ENCODE measurements around the gene LY9. TPM values are rescaled to one million over a fixed set of nuclear protein-coding genes. Genes with fewer than 3 reads are reported as not detected.

The LY9 gene
- total RNA-seq, 1 experiment from 2014 or later, result not detected

- no peak for TF ChIP-seq EZH2 (IDR thresholded peaks at IDR 0.05; ENCODE audit: borderline replicate concordance, low read depth, low read length, poor library complexity, severe bottlenecking)
- no peak for TF ChIP-seq CTCF (conservative IDR thresholded peaks at IDR 0.05; ENCODE audit: low read depth, low read length)
- DNase-seq (ENCODE audit: low spot score), result no peak
- CTCF ChIA-PET, result interaction anchor here (0.7 kb wide), 1 partner anchor 618 kb away, joined by 8 read pairs; no protein-coding TSS in a partner anchor
- intact Hi-C loops (cut with micrococcal nuclease; ENCODE audit: unreplicated experiment), result no loop called here
- Histone ChIP-seq H3K4me1 (ENCODE audit: insufficient read depth, low read length, poor library complexity, severe bottlenecking) (no peaks in the 10 kb centered on the region), H3K36me3 (ENCODE audit: insufficient read depth, low read length, poor library complexity, severe bottlenecking) (no peaks in the 10 kb centered on the region), H3K27me3 (replicated peaks; ENCODE audit: insufficient read depth, low read depth, low read length, poor library complexity) (no peaks in the 10 kb centered on the region), H3K4me3 (ENCODE audit: low read depth, low read length, poor library complexity, severe bottlenecking) (no peak overlapping the region), H3K9me3 (ENCODE audit: low read depth, low read length, poor library complexity, severe bottlenecking) (peaks cover 8% of the 10 kb centered on the region), H3K27ac (ENCODE audit: low read depth, low read length, poor library complexity, severe bottlenecking) (no peak overlapping the region)
- no TSS peak for BruUV-seq (replicated peaks)
- POLR2A ChIA-PET (ENCODE audit: low non-redundant PET), result no interaction called here
Measured at GRCh38 chr1:160801836-160802580, 6.0 kb downstream of the LY9 start.

GRCh38 chr1:160806109-160806665, 10.2 kb downstream of the LY9 start:
- Histone ChIP-seq H3K9me3 (ENCODE audit: low read depth, low read length, poor library complexity, severe bottlenecking) (peaks cover 12% of the 10 kb centered on the region), H3K4me3 (ENCODE audit: low read depth, low read length, poor library complexity, severe bottlenecking) (no peak overlapping the region), H3K27ac (ENCODE audit: low read depth, low read length, poor library complexity, severe bottlenecking) (no peak overlapping the region), H3K4me1 (ENCODE audit: insufficient read depth, low read length, poor library complexity, severe bottlenecking) (no peaks in the 10 kb centered on the region), H3K36me3 (ENCODE audit: insufficient read depth, low read length, poor library complexity, severe bottlenecking) (no peaks in the 10 kb centered on the region), H3K27me3 (replicated peaks; ENCODE audit: insufficient read depth, low read depth, low read length, poor library complexity) (peaks cover 3% of the 10 kb centered on the region)
- CTCF ChIA-PET, result interaction anchor here (0.8 kb wide), 1 partner anchor 54 kb away, joined by 5 read pairs; no protein-coding TSS in a partner anchor
- TF ChIP-seq EZH2 (IDR thresholded peaks at IDR 0.05; ENCODE audit: borderline replicate concordance, low read depth, low read length, poor library complexity, severe bottlenecking) (no peak), CTCF (conservative IDR thresholded peaks at IDR 0.05; ENCODE audit: low read depth, low read length) (0 out of 2 replicates have a peak, but pooled peaks have one; percentile 19)
- POLR2A ChIA-PET (ENCODE audit: low non-redundant PET), result no interaction called here
- no peak for DNase-seq (ENCODE audit: low spot score)
- intact Hi-C loops (cut with micrococcal nuclease; ENCODE audit: unreplicated experiment), result no loop called here
- BruUV-seq (replicated peaks), result no TSS peak

- no peaks in the 10 kb centered on the region for H3K36me3 ChIP-seq (ENCODE audit: insufficient read depth, low read length, poor library complexity, severe bottlenecking)
- BruUV-seq (replicated peaks), result no TSS peak
- no peaks in the 10 kb centered on the region for H3K4me1 ChIP-seq (ENCODE audit: insufficient read depth, low read length, poor library complexity, severe bottlenecking)
- no peak for DNase-seq (ENCODE audit: low spot score)
- intact Hi-C loops (cut with micrococcal nuclease; ENCODE audit: unreplicated experiment), result no loop called here
- no peak for TF ChIP-seq EZH2 (IDR thresholded peaks at IDR 0.05; ENCODE audit: borderline replicate concordance, low read depth, low read length, poor library complexity, severe bottlenecking)
- TF ChIP-seq CTCF (conservative IDR thresholded peaks at IDR 0.05; ENCODE audit: low read depth, low read length), result no peak
- ChIA-PET POLR2A (ENCODE audit: low non-redundant PET) (no interaction called here), CTCF (no interaction called here)
- H3K27ac ChIP-seq (ENCODE audit: low read depth, low read length, poor library complexity, severe bottlenecking), result no peak overlapping the region
- H3K27me3 ChIP-seq (replicated peaks; ENCODE audit: insufficient read depth, low read depth, low read length, poor library complexity), result peaks cover 3% of the 10 kb centered on the region
- H3K9me3 ChIP-seq (ENCODE audit: low read depth, low read length, poor library complexity, severe bottlenecking), result peaks cover 12% of the 10 kb centered on the region
- no peak overlapping the region for H3K4me3 ChIP-seq (ENCODE audit: low read depth, low read length, poor library complexity, severe bottlenecking)
Measured at GRCh38 chr1:160806784-160807183, 10.8 kb downstream of the LY9 start.
